T-helper 17 cell (primary cell): ENCODE data around the gene PPP2R5D. TPM values are rescaled to one million over a fixed set of nuclear protein-coding genes. Genes with fewer than 3 reads are reported as not detected.
"Not testable (repeated sequence)": the region's sequence is repeated elsewhere in the genome, so short reads cannot be mapped to it uniquely, and the experiment has no call there.

Experiments used
- ATAC-seq: fragments of 150-1000 bp; cut with Tn5 transposase; 2 replicates; pipeline ENCODE4 v1.10.0; 2021; ENCODE audit warnings: mild to moderate bottlenecking, moderate library complexity
- DNase-seq, 3 donors: peaks; one replicate each; pipeline versions ENCODE4 v3.0.0 to v3.0.0-alpha.2; 2020 to 2021
- H3K9me3 ChIP-seq: one replicate; pipeline ENCODE4 v1.7.0; 2013; ENCODE audit warnings: low read length, mild to moderate bottlenecking; ENCODE audit not compliant: control insufficient read depth, poor library complexity, severe bottlenecking
- H3K27ac Mint-ChIP-seq: one replicate; pipeline ENCODE4 v1.8.0; 2022; ENCODE audit warnings: mild to moderate bottlenecking, moderate library complexity, mixed read lengths
- H3K27me3 Mint-ChIP-seq: one replicate; pipeline ENCODE4 v1.8.0; 2022; ENCODE audit warnings: mixed read lengths
- H3K36me3 Mint-ChIP-seq: one replicate; pipeline ENCODE4 v1.8.0; 2022; ENCODE audit warnings: low read depth, mixed read lengths
- H3K4me1 Mint-ChIP-seq: one replicate; pipeline ENCODE4 v1.8.0; 2022; ENCODE audit warnings: mild to moderate bottlenecking, mixed read lengths
- H3K4me3 Mint-ChIP-seq: one replicate; pipeline ENCODE4 v1.8.0; 2022; ENCODE audit warnings: mild to moderate bottlenecking, moderate library complexity, mixed read lengths
- total RNA-seq, 4 donors: library from RNA in 2 of 4; stranded (reverse) in 2 of 4; gene quantifications; one replicate each; pipeline ENCODE4 v1.2.3 and lab custom pipeline; 2022 to 2026

PPP2R5D gene
- total RNA-seq, 2 donors from 2014 or later, result 27.5 to 28.4 TPM

- H3K4me3 Mint-ChIP-seq, H3K9me3 ChIP-seq, ATAC-seq, DNase-seq, H3K27me3 Mint-ChIP-seq, H3K4me1 Mint-ChIP-seq, H3K27ac Mint-ChIP-seq, H3K36me3 Mint-ChIP-seq: not testable (repeated sequence)
These were observed 30.0 kb upstream of the PPP2R5D start for GRCh38 chr6:42954405-42954804.

- DNase-seq, result no peak
- Mint-ChIP-seq H3K4me3 (no peak overlapping the region), H3K27ac (no peak overlapping the region), H3K4me1 (peaks cover 14% of the 10 kb centered on the region), H3K36me3 (peaks cover 2% of the 10 kb centered on the region), H3K27me3 (no peaks in the 10 kb centered on the region)
- no peak for ATAC-seq
- H3K9me3 ChIP-seq, result no peaks in the 10 kb centered on the region
These were observed 26.2 kb upstream of the PPP2R5D start for GRCh38 chr6:42958125-42958524.

- Mint-ChIP-seq H3K4me3 (peak overlapping the region; percentile 86), H3K36me3 (peaks cover 2% of the 10 kb centered on the region), H3K27ac (no peak overlapping the region), H3K4me1 (peaks cover 14% of the 10 kb centered on the region), H3K27me3 (no peaks in the 10 kb centered on the region)
- H3K9me3 ChIP-seq, result no peaks in the 10 kb centered on the region
- DNase-seq (no peak), ATAC-seq (peak; percentile 2)
These were observed 24.5 kb upstream of the PPP2R5D start for GRCh38 chr6:42959917-42960242.

GRCh38 chr6:42960243-42961019 is 23.9 kb upstream of the PPP2R5D start, which contains the start of gene GNMT:
GNMT (plus strand) TSS chr6:42960754; CDS start chr6:42960768, 14 bp downstream.
- ATAC-seq (peak; percentile 84), DNase-seq (peak; percentile 15 to 20 (median 19))
- peaks cover 14% of the 10 kb centered on the region for H3K4me1 Mint-ChIP-seq
- H3K4me3 Mint-ChIP-seq, result peak within 1 kb of the TSS; percentile 86
- peaks cover 2% of the 10 kb centered on the region for H3K36me3 Mint-ChIP-seq
- no peak within 1 kb of the TSS for H3K27ac Mint-ChIP-seq
- no peaks in the 10 kb centered on the region for H3K9me3 ChIP-seq
- H3K27me3 Mint-ChIP-seq, result no peaks in the 10 kb centered on the region

- ATAC-seq (no peak), DNase-seq (no peak)
- H3K9me3 ChIP-seq, result no peaks in the 10 kb centered on the region
- H3K27ac Mint-ChIP-seq, result no peak overlapping the region
- H3K27me3 Mint-ChIP-seq, result no peaks in the 10 kb centered on the region
- H3K4me3 Mint-ChIP-seq, result peak overlapping the region; percentile 86
- H3K4me1 Mint-ChIP-seq, result peaks cover 17% of the 10 kb centered on the region
- peaks cover 2% of the 10 kb centered on the region for H3K36me3 Mint-ChIP-seq
These were observed 23.3 kb upstream of the PPP2R5D start for GRCh38 chr6:42961020-42961470.

GRCh38 chr6:42962096-42962495 is 22.3 kb upstream of the PPP2R5D start:
- ATAC-seq (no peak), DNase-seq (no peak)
- H3K27me3 Mint-ChIP-seq, result no peaks in the 10 kb centered on the region
- peak overlapping the region; percentile 31 for H3K4me3 Mint-ChIP-seq
- H3K9me3 ChIP-seq, result no peaks in the 10 kb centered on the region
- H3K4me1 Mint-ChIP-seq, result peaks cover 17% of the 10 kb centered on the region
- no peak overlapping the region for H3K27ac Mint-ChIP-seq
- peaks cover 2% of the 10 kb centered on the region for H3K36me3 Mint-ChIP-seq

GRCh38 chr6:42962502-42963178 is 21.7 kb upstream of the PPP2R5D start:
- DNase-seq (no peak), ATAC-seq (no peak)
- Mint-ChIP-seq H3K4me1 (peaks cover 17% of the 10 kb centered on the region), H3K4me3 (no peak overlapping the region), H3K27ac (no peak overlapping the region), H3K36me3 (peaks cover 2% of the 10 kb centered on the region), H3K27me3 (no peaks in the 10 kb centered on the region)
- H3K9me3 ChIP-seq, result no peaks in the 10 kb centered on the region

GRCh38 chr6:42963179-42963854 is 21.1 kb upstream of the PPP2R5D start:
- Mint-ChIP-seq H3K4me3 (no peak overlapping the region), H3K27ac (no peak overlapping the region), H3K27me3 (no peaks in the 10 kb centered on the region), H3K4me1 (peaks cover 17% of the 10 kb centered on the region), H3K36me3 (peaks cover 2% of the 10 kb centered on the region)
- no peak for DNase-seq
- no peaks in the 10 kb centered on the region for H3K9me3 ChIP-seq
- no peak for ATAC-seq

GRCh38 chr6:42963855-42964605 is 20.3 kb upstream of the PPP2R5D start:
- H3K4me1 Mint-ChIP-seq, result peaks cover 18% of the 10 kb centered on the region
- H3K36me3 Mint-ChIP-seq, result peaks cover 2% of the 10 kb centered on the region
- ATAC-seq, result peak; percentile 47
- H3K9me3 ChIP-seq, result no peaks in the 10 kb centered on the region
- H3K27ac Mint-ChIP-seq, result no peak overlapping the region
- no peak for DNase-seq
- no peaks in the 10 kb centered on the region for H3K27me3 Mint-ChIP-seq
- H3K4me3 Mint-ChIP-seq, result no peak overlapping the region

- no peaks in the 10 kb centered on the region for H3K27me3 Mint-ChIP-seq
- no peak overlapping the region for H3K4me3 Mint-ChIP-seq
- H3K9me3 ChIP-seq, result no peaks in the 10 kb centered on the region
- ATAC-seq (no peak), DNase-seq (no peak)
- H3K36me3 Mint-ChIP-seq, result peaks cover 2% of the 10 kb centered on the region
- no peak overlapping the region for H3K27ac Mint-ChIP-seq
- peaks cover 5% of the 10 kb centered on the region for H3K4me1 Mint-ChIP-seq
These were observed 17.8 kb upstream of the PPP2R5D start for GRCh38 chr6:42966571-42966970.

- H3K9me3 ChIP-seq, result no peaks in the 10 kb centered on the region
- Mint-ChIP-seq H3K4me1 (peaks cover 5% of the 10 kb centered on the region), H3K4me3 (no peak overlapping the region), H3K27me3 (no peaks in the 10 kb centered on the region), H3K27ac (no peak overlapping the region), H3K36me3 (peaks cover 2% of the 10 kb centered on the region)
- DNase-seq (no peak), ATAC-seq (no peak)
These were observed 17.1 kb upstream of the PPP2R5D start for GRCh38 chr6:42967228-42967627.

GRCh38 chr6:42968126-42968701 is 16.2 kb upstream of the PPP2R5D start:
- Mint-ChIP-seq H3K27ac (no peak overlapping the region), H3K4me1 (peaks cover 5% of the 10 kb centered on the region), H3K27me3 (no peaks in the 10 kb centered on the region), H3K36me3 (no peaks in the 10 kb centered on the region), H3K4me3 (no peak overlapping the region)
- DNase-seq (no peak), ATAC-seq (no peak)
- no peaks in the 10 kb centered on the region for H3K9me3 ChIP-seq
